Adrenal gland (tissue), 12 donors: ENCODE measurements around the gene CADM1. TPM values are rescaled to one million over a fixed set of nuclear protein-coding genes. Genes with fewer than 3 reads are reported as not detected.

ENCODE experiments used
- DNase-seq, 7 donors: peaks; one replicate each; pipeline ENCODE4 v3.0.0-alpha.2; 2019 to 2020
- H3K27ac ChIP-seq, 5 donors: fragments of 200-600 bp; sonication (generic) in 4 of 5; 1 replicate in 3 of 5; 2 replicates in 2 of 5; pipeline versions ENCODE4 v1.5.1 to v1.8.0; 2016 to 2020; ENCODE audit warnings: mild to moderate bottlenecking in 1 of 5
- H3K27me3 ChIP-seq: fragments of 200-600 bp; 2 replicates; pipeline ENCODE4 v1.8.0; 2021
- H3K36me3 ChIP-seq, 2 donors: fragments of 200-600 bp; replicated peaks in 1 of 2; 1 replicate in 1 of 2; 2 replicates in 1 of 2; pipeline versions ENCODE4 v1.5.1 to v1.8.0; 2018 to 2022
- H3K4me1 ChIP-seq, 2 donors: fragments of 200-600 bp; replicated peaks in 1 of 2; 1 replicate in 1 of 2; 2 replicates in 1 of 2; pipeline versions ENCODE4 v1.5.1 to v1.8.0; 2018 to 2021
- H3K4me3 ChIP-seq, 4 donors: fragments of 200-600 bp; sonication (generic) in 3 of 4; one replicate each; pipeline ENCODE4 v1.5.1; 2016 to 2018
- H3K9me3 ChIP-seq, 3 donors: fragments of 200-600 bp; sonication (generic) in 1 of 3; replicated peaks in 1 of 3; 1 replicate in 2 of 3; 2 replicates in 1 of 3; pipeline versions ENCODE4 v1.5.1 to v1.8.0; 2016 to 2021
- POLR2A ChIP-seq, 2 donors: fragments of 450-650 bp; IDR thresholded peaks; one replicate each; pipeline ENCODE4 v1.6.1; 2017; ENCODE audit warnings: antibody characterized with exemption in 2 of 2, mild to moderate bottlenecking in 2 of 2, moderate library complexity in 1 of 2
- WGBS, 4 donors: extraction: QIAGEN DNeasy Blood & Tissue Kit in 2 of 4; methylation state at CpG; one replicate each; pipeline versions ENCODE4 v1.1.5 to v1.1.7; 2013 to 2017; 5-methylcytosine and 5-hydroxymethylcytosine counted together
- intact Hi-C, 2 donors: fragments of 100-400 bp; cut with DNase I; formaldehyde crosslinking; loops; one replicate each; pipeline versions ENCODE4 v1.14.1 to v1.15.0; 2022 to 2023
- polyA plus RNA-seq, 3 donors: library from polyadenylated mRNA; stranded (reverse); fragments of 200-250 nt in 2 of 3; fragments of 350-450 nt in 1 of 3; fragmentation: Illumina TruSeq in 1 of 3; extraction: RNeasy Lipid Tissue Mini Kit (QIAGEN cat#74804) in 1 of 3; gene quantifications; one replicate each; pipeline ENCODE4 v1.2.3, GENCODE V29; 2013 to 2014
- total RNA-seq, 9 donors: library from RNA; depleted of rRNA in 4 of 9; stranded (reverse); fragments of >200 nt in 4 of 9; fragments of 120-200 nt in 1 of 9; fragmentation: NEBNext Ultra II Directional in 1 of 9; extraction: Animal tissue kit (Norgen Biotek cat#: 25700) in 1 of 9; gene quantifications; one replicate each; pipeline versions ENCODE4 v1.1.0 to v1.2.4, GENCODE V29; 2013 to 2023
- TF ChIP-seq, protein P1 (sequence below), 6 experiments: fragments of 450-650 bp in 4 of 6; fragments of 200-600 bp in 2 of 6; sonication (generic) in 1 of 6; IDR thresholded peaks; 1 replicate in 5 of 6; 2 replicates in 1 of 6; pipeline versions ENCODE4 v1.5.1 to v1.8.0; 2016 to 2021; ENCODE audit warnings: antibody characterized with exemption in 6 of 6, mild to moderate bottlenecking in 2 of 6, moderate library complexity in 1 of 6
- donor health status: healthy with polysubstance abuse.
- donor health status: Bipolar disorder and iron deficiency.
- donor health status: DM: yes; HTN: yes; CAD: no.
- donor health status: DM: no; HTN: no; CAD: no.
- donor health status: DM: no; HTN: no; CAD: no.
- donor health status: DM: yes; HTN: yes; CAD: no.

The CADM1 gene
- total and polyA plus RNA-seq, 12 donors: 21.6 to 256 (median 39.8) TPM

GRCh38 chr11:115151010-115151409, 353.2 kb downstream of the CADM1 start:
- no peak for DNase-seq
- 95 to 100% (median 98%) methylated on average over 1 of the region's 1 CpG for WGBS, 4 donors

GRCh38 chr11:115148691-115149090, 355.5 kb downstream of the CADM1 start:
- Histone ChIP-seq H3K36me3 (no peaks in the 10 kb centered on the region), H3K27ac (no peak overlapping the region), H3K27me3 (no peaks in the 10 kb centered on the region), H3K4me1 (no peaks in the 10 kb centered on the region), H3K9me3 (no peaks in the 10 kb centered on the region), H3K4me3 (no peak overlapping the region)
- 82 to 94% (median 92%) methylated on average over 2 of the region's 2 CpGs for WGBS, 4 donors
- TF ChIP-seq, protein P1, sequence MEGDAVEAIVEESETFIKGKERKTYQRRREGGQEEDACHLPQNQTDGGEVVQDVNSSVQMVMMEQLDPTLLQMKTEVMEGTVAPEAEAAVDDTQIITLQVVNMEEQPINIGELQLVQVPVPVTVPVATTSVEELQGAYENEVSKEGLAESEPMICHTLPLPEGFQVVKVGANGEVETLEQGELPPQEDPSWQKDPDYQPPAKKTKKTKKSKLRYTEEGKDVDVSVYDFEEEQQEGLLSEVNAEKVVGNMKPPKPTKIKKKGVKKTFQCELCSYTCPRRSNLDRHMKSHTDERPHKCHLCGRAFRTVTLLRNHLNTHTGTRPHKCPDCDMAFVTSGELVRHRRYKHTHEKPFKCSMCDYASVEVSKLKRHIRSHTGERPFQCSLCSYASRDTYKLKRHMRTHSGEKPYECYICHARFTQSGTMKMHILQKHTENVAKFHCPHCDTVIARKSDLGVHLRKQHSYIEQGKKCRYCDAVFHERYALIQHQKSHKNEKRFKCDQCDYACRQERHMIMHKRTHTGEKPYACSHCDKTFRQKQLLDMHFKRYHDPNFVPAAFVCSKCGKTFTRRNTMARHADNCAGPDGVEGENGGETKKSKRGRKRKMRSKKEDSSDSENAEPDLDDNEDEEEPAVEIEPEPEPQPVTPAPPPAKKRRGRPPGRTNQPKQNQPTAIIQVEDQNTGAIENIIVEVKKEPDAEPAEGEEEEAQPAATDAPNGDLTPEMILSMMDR (IDR thresholded peaks at IDR 0.05): no peak
- TF ChIP-seq POLR2A (IDR thresholded peaks at IDR 0.05): no peak
- DNase-seq: no peak
- intact Hi-C loops: no loop called here

More at GRCh38 chr11:115151010-115151409, 353.2 kb downstream of the CADM1 start:
- Histone ChIP-seq H3K27me3 (no peaks in the 10 kb centered on the region), H3K9me3 (no peaks in the 10 kb centered on the region), H3K4me3 (no peak overlapping the region), H3K27ac (no peak overlapping the region), H3K36me3 (no peaks in the 10 kb centered on the region), H3K4me1 (no peaks in the 10 kb centered on the region)
- TF ChIP-seq, protein P1 (IDR thresholded peaks at IDR 0.05): no peak
- no peak for TF ChIP-seq POLR2A (IDR thresholded peaks at IDR 0.05)
- intact Hi-C loops: no loop called here

DNA sequence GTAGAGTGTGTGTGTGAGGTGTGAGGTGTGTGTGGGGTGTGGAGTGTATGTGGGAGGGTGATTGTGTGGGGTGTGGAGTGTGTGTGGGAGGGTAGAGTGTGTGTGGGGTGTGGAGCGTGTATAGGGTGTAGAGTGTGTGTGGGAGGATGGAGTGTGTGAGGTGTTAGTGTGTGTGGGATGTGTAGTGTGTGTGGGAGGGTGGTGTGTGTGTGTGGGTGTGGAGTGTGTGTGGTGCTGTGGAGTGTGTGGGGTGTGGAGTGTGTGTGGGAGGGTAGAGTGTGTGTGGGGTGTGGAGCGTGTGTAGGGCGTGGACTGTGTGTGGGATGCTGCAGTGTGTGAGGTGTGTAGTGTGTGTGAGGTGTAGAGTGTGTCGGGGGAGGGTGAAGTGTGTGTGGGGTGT, 356.1 kb downstream of the CADM1 start:
- intact Hi-C loops: no loop called here
- H3K36me3 ChIP-seq: no peaks in the 10 kb centered on the region
- no peaks in the 10 kb centered on the region for H3K9me3 ChIP-seq
- H3K27me3 ChIP-seq: no peaks in the 10 kb centered on the region
- WGBS, 4 donors: 90 to 95% (median 94%) methylated on average over 4 of the region's 4 CpGs
- DNase-seq: no peak
- no peak overlapping the region for H3K4me3 ChIP-seq
- TF ChIP-seq, protein P1 (IDR thresholded peaks at IDR 0.05): no peak
- TF ChIP-seq POLR2A (IDR thresholded peaks at IDR 0.05): no peak
- no peaks in the 10 kb centered on the region for H3K4me1 ChIP-seq
- no peak overlapping the region for H3K27ac ChIP-seq

GRCh38 chr11:115147243-115147807, 356.9 kb downstream of the CADM1 start:
- H3K4me1 ChIP-seq: no peaks in the 10 kb centered on the region
- no peak for DNase-seq
- H3K4me3 ChIP-seq: no peak overlapping the region
- whole genome bisulfite sequencing, 4 donors: 86 to 96% (median 93%) methylated on average over 7 of the region's 7 CpGs
- no peaks in the 10 kb centered on the region for H3K27me3 ChIP-seq
- H3K27ac ChIP-seq: no peak overlapping the region
- H3K36me3 ChIP-seq: no peaks in the 10 kb centered on the region
- intact Hi-C loops: no loop called here
- no peaks in the 10 kb centered on the region for H3K9me3 ChIP-seq
- TF ChIP-seq POLR2A (IDR thresholded peaks at IDR 0.05): no peak
- TF ChIP-seq, protein P1 (IDR thresholded peaks at IDR 0.05): no peak
